Measurements from ENCODE around the gene RSPO1.
A peak's percentile ranks its signal among the peaks of the same experiment; 100 is the strongest.

The RSPO1 gene

GRCh38 chr1:37606481-37607263 lies 28.0 kb downstream of the RSPO1 start:
- DNase-seq, result no peak
- peak overlapping the region; percentile 6 to 55 for H3K27ac ChIP-seq
- H3K9me3 ChIP-seq, result no peaks in the 10 kb centered on the region
- H3K4me3 ChIP-seq, result no peak overlapping the region
- H3K4me1 ChIP-seq, result peaks cover 0 to 22% (median 8%) of the 10 kb centered on the region in 4 donors
- no peaks in the 10 kb centered on the region for H3K36me3 ChIP-seq
- intact Hi-C loops (cut with DNase I; ENCODE audit: low total_unique reads), result no loop called here
- no peaks in the 10 kb centered on the region for H3K27me3 ChIP-seq
- TF ChIP-seq, protein P1, sequence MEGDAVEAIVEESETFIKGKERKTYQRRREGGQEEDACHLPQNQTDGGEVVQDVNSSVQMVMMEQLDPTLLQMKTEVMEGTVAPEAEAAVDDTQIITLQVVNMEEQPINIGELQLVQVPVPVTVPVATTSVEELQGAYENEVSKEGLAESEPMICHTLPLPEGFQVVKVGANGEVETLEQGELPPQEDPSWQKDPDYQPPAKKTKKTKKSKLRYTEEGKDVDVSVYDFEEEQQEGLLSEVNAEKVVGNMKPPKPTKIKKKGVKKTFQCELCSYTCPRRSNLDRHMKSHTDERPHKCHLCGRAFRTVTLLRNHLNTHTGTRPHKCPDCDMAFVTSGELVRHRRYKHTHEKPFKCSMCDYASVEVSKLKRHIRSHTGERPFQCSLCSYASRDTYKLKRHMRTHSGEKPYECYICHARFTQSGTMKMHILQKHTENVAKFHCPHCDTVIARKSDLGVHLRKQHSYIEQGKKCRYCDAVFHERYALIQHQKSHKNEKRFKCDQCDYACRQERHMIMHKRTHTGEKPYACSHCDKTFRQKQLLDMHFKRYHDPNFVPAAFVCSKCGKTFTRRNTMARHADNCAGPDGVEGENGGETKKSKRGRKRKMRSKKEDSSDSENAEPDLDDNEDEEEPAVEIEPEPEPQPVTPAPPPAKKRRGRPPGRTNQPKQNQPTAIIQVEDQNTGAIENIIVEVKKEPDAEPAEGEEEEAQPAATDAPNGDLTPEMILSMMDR (IDR thresholded peaks at IDR 0.05), result no peak

DNA sequence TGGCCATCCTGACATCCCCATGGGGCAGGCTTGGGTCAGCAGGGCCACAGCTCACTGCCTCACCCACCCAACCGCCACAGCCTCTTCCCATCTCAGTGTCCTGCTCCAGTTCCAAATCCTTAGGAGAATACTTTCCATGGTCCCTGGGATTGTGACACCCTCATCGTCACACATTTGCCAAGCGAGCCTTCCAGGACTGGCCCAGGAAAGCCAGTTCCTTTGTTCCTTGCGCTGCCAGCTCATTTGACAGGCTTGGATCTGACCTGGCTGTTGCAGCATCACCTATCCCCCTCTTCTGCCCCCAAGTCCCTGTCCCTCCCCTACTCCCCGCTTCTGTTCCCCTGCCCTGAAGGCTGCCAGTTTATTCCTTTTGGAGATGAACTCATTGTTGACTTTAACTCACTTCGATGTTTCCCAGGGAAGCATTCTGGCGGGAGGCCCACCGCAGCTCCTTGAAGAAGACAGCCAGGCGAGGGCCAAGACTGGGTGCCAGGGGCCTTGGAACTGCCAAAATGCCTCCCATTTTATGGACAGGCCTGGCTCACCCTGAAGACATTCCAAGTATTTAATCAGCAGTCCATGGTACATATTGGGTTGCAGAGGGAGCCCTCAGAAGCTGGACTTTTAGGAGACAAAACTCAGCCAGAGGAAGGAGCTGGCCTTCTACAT lies 28.8 kb downstream of the RSPO1 start:
- no peaks in the 10 kb centered on the region for H3K27me3 ChIP-seq
- DNase-seq, result no peak
- H3K4me3 ChIP-seq, result no peak overlapping the region
- TF ChIP-seq, protein P1 (IDR thresholded peaks at IDR 0.05), result no peak
- H3K9me3 ChIP-seq, result no peaks in the 10 kb centered on the region
- intact Hi-C loops (cut with DNase I; ENCODE audit: low total_unique reads), result no loop called here
- H3K4me1 ChIP-seq, result peaks cover 0 to 22% (median 8%) of the 10 kb centered on the region in 4 donors
- H3K27ac ChIP-seq, result peak overlapping the region; percentile 6 to 55
- H3K36me3 ChIP-seq, result no peaks in the 10 kb centered on the region

GRCh38 chr1:37605061-37605650 lies 29.5 kb downstream of the RSPO1 start:
- Histone ChIP-seq H3K4me3 (no peak overlapping the region), H3K9me3 (no peaks in the 10 kb centered on the region), H3K27me3 (no peaks in the 10 kb centered on the region), H3K4me1 (peaks cover 0 to 22% (median 8%) of the 10 kb centered on the region in 4 donors), H3K36me3 (no peaks in the 10 kb centered on the region), H3K27ac (peak overlapping the region in 1 of 2 donors; percentile 55)
- intact Hi-C loops (cut with DNase I; ENCODE audit: low total_unique reads), result no loop called here
- no peak for DNase-seq
- TF ChIP-seq, protein P1 (IDR thresholded peaks at IDR 0.05), result no peak

DNA sequence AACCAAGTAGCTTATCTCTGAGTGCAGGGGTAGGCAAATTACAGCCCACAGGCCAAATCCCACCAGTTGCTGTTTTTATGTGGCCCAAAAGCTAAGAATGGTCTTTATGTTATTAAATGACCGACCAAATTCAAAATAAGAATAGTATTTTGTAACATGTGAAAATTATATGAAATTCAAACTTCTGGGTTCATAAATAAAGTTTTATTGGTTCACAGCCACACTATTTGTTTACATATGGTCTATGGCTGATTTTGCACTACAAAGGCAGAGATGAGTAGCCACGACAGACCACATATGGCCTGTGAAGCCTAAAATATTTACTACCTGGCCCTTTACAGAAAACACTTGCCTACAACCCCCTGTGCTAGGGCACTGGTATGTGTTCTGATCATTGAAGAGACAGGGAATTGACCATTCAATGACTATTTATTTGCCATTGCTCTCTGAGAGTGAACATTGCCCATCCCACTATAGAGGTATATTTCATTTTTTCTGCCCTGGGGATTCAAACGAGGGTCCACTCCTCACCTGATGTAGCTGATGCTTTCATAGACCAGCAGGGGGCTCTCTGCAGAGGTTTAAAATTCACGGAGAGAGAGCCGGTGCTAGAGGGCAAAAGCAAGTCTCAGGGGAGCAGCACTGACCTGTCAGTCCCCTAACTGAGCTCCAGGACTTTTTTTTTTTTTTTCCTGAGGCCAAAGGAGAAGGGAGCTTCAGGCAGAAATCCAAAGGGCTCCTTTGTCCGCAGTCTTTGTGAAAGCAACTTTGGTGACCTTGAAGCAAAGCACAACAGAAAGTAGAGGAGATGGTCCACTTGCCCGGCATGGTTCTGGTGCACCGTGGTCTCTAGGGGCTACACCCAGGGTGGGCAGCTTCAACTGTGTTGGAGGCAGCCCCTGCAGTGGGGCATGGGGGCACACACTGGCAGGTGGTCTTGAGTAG lies 31.7 kb downstream of the RSPO1 start:
- intact Hi-C loops (cut with DNase I; ENCODE audit: low total_unique reads), result no loop called here
- Histone ChIP-seq H3K27ac (no peak overlapping the region), H3K9me3 (no peaks in the 10 kb centered on the region), H3K36me3 (no peaks in the 10 kb centered on the region), H3K27me3 (no peaks in the 10 kb centered on the region), H3K4me3 (no peak overlapping the region), H3K4me1 (peaks cover 0 to 22% (median 8%) of the 10 kb centered on the region in 4 donors)
- DNase-seq, result no peak
- TF ChIP-seq, protein P1 (IDR thresholded peaks at IDR 0.05), result peak; percentile 30 to 34

DNA sequence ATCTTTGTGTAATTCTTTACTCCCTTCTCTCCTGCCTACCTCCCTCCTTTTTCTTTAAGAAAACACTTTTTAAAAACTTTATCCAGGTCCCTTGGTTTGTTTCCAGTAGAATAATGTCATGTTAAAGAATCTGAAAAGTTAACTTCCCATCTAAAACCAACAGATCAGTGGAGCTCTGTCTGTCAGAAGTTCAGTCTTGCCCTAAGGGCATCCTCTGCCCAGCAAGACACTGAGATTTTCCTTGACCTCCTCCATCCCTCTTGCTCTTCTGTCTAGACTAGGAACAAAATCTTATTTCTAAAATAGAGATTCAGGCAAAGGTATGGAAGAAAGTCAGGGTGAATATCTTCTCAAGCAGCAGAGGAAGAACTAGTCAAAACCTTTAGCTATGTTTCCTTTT lies 33.3 kb downstream of the RSPO1 start:
- H3K9me3 ChIP-seq, result no peaks in the 10 kb centered on the region
- peaks cover 0 to 16% (median 7%) of the 10 kb centered on the region in 4 donors for H3K4me1 ChIP-seq
- intact Hi-C loops (cut with DNase I; ENCODE audit: low total_unique reads), result no loop called here
- no peak overlapping the region for H3K27ac ChIP-seq
- TF ChIP-seq, protein P1 (IDR thresholded peaks at IDR 0.05), result no peak
- no peak overlapping the region for H3K4me3 ChIP-seq
- no peaks in the 10 kb centered on the region for H3K36me3 ChIP-seq
- no peaks in the 10 kb centered on the region for H3K27me3 ChIP-seq
- no peak for DNase-seq
